NT2/D1 (cell line): ENCODE measurements around the gene AHDC1.

Source experiments
- DNase-seq: peaks from one replicate; pipeline ENCODE4 v3.0.0-alpha.2; 2011; ENCODE audit warnings: low read depth, low spot score
- H3K27me3 ChIP-seq: 2 replicates; pipeline ENCODE4 v1.6.0; 2011; ENCODE audit warnings: mild to moderate bottlenecking; ENCODE audit not compliant: insufficient read length, insufficient read depth
- H3K36me3 ChIP-seq: 2 replicates; pipeline ENCODE4 v1.6.1; 2011; ENCODE audit warnings: mild to moderate bottlenecking, low read length, mixed read lengths; ENCODE audit not compliant: insufficient read depth, insufficient read length
- H3K4me1 ChIP-seq: 2 replicates; pipeline ENCODE4 v1.5.1; 2011; ENCODE audit not compliant: insufficient read depth, insufficient read length
- H3K4me3 ChIP-seq: 2 replicates; pipeline ENCODE4 v1.5.1; 2011; ENCODE audit warnings: low read depth; ENCODE audit not compliant: insufficient read length
- H3K9ac ChIP-seq: 2 replicates; pipeline ENCODE4 v1.6.0; 2011; ENCODE audit warnings: low read depth; ENCODE audit not compliant: insufficient read length
- H3K9me3 ChIP-seq: 2 replicates; pipeline ENCODE4 v1.5.1; 2011; ENCODE audit warnings: mild to moderate bottlenecking, low read length; ENCODE audit not compliant: insufficient read depth
- SUZ12 ChIP-seq: IDR thresholded peaks from 2 replicates; pipeline ENCODE4 v1.6.1; 2011; ENCODE audit not compliant: insufficient read length, insufficient read depth; ENCODE audit errors: extremely low read depth
- YY1 ChIP-seq: IDR thresholded peaks from 2 replicates; pipeline ENCODE4 v1.6.1; 2011; ENCODE audit not compliant: insufficient read length, insufficient read depth
- ZNF274 ChIP-seq: IDR thresholded peaks from 2 replicates; pipeline ENCODE4 v1.6.1; 2011; ENCODE audit warnings: mild to moderate bottlenecking, low read depth, low read length

Gene AHDC1

DNA sequence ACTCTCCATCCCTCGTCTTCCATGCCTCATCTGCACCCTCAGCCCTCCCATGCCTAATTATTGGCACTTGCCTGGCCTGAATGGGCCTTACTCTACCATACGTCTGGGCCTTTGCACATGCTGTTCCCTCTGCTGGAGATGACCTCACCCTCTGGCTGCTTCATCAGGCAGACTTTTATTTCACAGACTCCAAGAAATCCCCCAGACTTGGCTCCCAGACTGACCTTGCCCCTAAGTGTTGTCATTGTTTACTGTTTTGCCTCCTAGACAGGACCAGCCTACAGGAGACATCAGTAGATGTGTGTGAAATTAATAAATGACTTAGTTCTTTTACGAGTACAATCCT, 5.2 kb upstream of the AHDC1 start:
- peaks cover 9% of the 10 kb centered on the region for H3K27me3 ChIP-seq
- no peak overlapping the region for H3K4me3 ChIP-seq
- no peak for DNase-seq
- no peaks in the 10 kb centered on the region for H3K36me3 ChIP-seq
- H3K4me1 ChIP-seq: peaks cover 34% of the 10 kb centered on the region
- no peaks in the 10 kb centered on the region for H3K9me3 ChIP-seq
- H3K9ac ChIP-seq: no peak overlapping the region
- TF ChIP-seq ZNF274 (no peak), YY1 (no peak), SUZ12 (no peak)

DNA sequence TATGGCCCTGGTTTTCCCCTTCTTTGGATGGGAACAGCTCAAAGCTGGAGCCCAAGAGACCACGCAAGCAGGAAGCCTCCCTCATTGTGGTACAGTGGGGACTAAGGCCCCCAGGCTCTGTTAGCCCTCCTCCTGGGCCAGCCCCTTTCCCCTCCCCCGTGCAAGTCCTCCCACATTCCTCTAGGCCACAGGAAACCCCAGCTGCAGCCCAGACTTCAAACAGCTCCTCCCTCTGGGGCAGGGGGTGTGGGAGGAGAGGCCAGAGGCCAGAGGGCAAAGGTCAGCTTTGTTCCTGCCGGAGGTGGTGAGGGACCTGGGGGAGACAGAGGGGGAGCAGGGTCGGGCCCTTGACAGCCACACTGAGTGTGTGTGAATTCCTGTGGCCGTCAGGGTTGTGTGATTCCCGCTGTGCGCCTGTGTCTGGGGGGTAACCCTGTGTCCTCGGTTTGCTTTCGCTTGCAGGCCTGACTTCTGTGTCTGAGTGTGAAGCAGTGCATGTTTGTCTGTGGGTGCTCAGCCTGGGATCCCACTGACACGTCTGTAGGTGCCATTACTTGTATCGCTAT, 3.4 kb upstream of the AHDC1 start:
- TF ChIP-seq YY1 (peak; percentile 32), SUZ12 (no peak)
- peak; percentile 76 for DNase-seq
- Histone ChIP-seq H3K9ac (peak overlapping the region; percentile 65), H3K27me3 (peaks cover 9% of the 10 kb centered on the region), H3K36me3 (no peaks in the 10 kb centered on the region), H3K4me1 (peaks cover 30% of the 10 kb centered on the region), H3K9me3 (no peaks in the 10 kb centered on the region), H3K4me3 (peak overlapping the region; percentile 19)

DNA sequence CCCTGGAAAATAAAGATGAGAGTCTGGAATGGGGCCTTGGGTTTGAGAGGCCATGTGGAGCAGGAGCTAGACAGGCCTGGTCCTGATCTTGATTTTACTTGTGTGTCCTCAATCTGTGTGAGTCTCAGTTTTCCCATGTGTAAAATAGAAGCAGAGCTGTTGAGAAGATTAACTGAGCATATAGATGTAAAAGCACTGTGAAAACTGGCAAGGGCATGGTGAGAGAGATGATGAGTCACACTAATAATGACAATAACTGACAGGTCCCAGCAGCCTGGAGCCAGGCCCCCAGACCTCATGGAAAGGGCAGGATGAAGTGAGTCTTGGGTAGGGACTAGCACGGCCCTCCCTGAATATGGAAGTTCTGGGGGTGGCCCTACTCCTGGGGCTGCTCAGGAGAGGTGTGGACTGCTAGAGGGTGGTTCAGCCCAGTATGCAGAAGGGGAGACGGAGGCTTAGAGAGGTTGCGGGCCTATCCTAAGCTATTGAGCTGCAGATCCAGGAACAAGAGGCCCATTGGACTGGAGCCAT, 2.8 kb upstream of the AHDC1 start:
- peaks cover 6% of the 10 kb centered on the region for H3K27me3 ChIP-seq
- no peaks in the 10 kb centered on the region for H3K36me3 ChIP-seq
- peak overlapping the region; percentile 65 for H3K9ac ChIP-seq
- TF ChIP-seq ZNF274: no peak
- DNase-seq: no peak
- H3K4me1 ChIP-seq: peaks cover 34% of the 10 kb centered on the region
- no peak overlapping the region for H3K4me3 ChIP-seq
- H3K9me3 ChIP-seq: no peaks in the 10 kb centered on the region

DNA sequence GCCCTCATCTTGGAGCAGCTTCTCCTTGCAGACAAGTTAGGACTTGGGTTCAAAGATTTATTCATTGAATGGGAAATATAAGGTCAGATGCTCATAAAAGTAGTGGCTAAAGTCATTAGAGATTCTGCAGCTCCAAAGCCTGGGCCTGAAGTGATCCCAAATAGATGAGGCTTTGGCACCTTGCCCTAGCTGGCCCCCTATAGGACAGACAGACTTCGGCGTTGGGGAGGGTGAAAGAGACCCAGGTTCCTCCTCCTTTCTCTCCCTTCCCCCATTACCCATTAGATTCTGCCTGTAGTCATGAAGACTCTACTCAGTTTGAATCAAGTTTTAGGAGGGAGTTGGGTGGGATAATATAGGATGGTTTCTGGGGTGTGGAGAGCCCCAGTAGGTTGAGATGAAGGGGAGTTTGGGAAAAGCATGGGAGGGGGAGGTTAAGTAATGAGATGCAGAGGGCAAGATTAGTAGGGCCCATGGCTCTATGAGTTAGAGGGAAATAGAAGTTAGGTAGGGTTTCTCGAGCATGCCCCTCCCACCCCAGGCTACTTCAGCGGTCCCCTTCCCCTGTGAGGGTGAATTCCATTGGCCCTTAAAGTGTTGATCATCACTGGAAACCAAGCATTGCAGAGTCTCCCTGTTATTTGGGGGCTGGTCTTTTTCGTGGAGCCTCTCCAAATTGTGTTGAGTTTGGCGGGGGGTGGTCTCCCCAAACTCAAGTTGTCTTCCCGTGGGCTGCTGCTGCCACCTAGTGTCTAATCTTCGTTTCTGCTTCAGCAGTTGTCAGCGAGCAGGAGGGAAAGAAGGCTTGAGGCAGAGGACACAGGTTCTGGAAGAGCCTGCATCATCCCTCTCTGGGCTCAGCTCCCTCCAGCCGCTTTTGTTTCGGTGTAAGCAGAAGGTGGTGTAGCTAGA, 2.1 kb upstream of the AHDC1 start:
- Histone ChIP-seq H3K4me3 (no peak overlapping the region), H3K9ac (peak overlapping the region; percentile 65), H3K36me3 (peaks cover 4% of the 10 kb centered on the region), H3K4me1 (peaks cover 39% of the 10 kb centered on the region), H3K27me3 (peaks cover 6% of the 10 kb centered on the region), H3K9me3 (no peaks in the 10 kb centered on the region)
- TF ChIP-seq ZNF274: no peak
- TF ChIP-seq SUZ12: no peak
- DNase-seq: peak; percentile 76

DNA sequence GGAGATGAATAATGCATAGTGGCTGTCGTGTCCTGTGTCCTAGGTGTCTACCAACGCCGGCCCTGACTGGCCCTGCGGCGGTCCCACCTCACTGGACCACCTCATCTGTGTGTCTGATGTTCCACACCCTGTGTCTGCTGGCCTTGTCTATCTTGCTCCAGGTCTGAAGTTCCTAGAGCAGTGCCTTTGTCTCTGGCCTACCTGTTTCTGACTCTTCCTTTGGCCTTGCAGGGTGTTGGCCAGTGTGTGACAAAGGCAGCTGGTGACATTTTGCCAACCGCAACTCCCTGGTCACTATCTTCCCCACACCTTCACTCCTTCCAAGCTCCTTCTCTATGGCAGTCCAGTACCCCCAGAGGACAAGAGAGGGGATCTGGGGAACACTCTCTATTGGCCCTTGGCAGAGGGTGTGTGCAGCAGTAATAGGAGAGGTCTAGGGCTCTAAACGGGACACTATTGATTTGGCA, 1.4 kb upstream of the AHDC1 start:
- H3K4me3 ChIP-seq: no peak overlapping the region
- H3K9ac ChIP-seq: peak overlapping the region; percentile 73
- H3K27me3 ChIP-seq: peaks cover 6% of the 10 kb centered on the region
- H3K9me3 ChIP-seq: no peaks in the 10 kb centered on the region
- no peak for TF ChIP-seq SUZ12
- TF ChIP-seq YY1: no peak
- no peak for TF ChIP-seq ZNF274
- H3K4me1 ChIP-seq: peaks cover 44% of the 10 kb centered on the region
- no peak for DNase-seq
- H3K36me3 ChIP-seq: peaks cover 5% of the 10 kb centered on the region

DNA sequence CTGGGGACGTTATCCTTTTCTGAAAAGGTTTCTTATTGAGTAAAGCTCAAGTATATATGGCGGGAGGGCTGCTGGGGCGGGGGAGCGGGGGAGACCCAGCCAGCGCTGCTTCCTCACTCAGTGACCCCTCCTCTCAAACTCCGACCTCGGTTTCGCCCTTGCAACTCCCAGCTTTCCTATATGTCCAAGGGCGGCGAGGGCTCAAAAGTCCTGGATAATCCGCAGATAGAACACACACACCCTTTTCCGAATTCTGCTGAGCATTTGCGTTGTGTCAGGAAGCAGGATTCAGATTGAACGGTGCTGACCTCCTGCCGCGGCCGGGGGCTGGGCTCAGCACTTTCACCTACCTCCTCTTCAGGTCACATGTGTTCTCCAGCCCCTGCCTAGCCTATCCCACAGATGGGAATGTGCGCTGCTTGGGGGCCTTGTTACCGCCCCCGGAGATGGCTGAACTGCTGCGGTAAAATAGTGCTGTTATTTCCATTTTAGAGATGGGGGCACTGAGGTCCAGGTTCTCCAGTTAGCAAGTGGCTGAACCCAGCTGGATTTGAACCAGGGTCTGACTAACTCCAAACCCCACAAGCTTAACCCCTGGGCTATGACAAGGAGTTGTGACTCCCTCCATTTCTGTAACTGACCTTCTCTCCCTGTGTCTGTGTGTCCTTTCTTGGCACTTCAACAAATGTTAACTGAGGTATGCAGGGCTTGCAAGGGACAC, 795 bp upstream of the AHDC1 start:
- peaks cover 6% of the 10 kb centered on the region for H3K27me3 ChIP-seq
- peaks cover 5% of the 10 kb centered on the region for H3K36me3 ChIP-seq
- peak overlapping the region; percentile 73 for H3K9ac ChIP-seq
- H3K9me3 ChIP-seq: no peaks in the 10 kb centered on the region
- TF ChIP-seq ZNF274: no peak
- TF ChIP-seq SUZ12: no peak
- TF ChIP-seq YY1: no peak
- H3K4me1 ChIP-seq: peaks cover 50% of the 10 kb centered on the region
- DNase-seq: no peak
- H3K4me3 ChIP-seq: peak overlapping the region; percentile 81

DNA sequence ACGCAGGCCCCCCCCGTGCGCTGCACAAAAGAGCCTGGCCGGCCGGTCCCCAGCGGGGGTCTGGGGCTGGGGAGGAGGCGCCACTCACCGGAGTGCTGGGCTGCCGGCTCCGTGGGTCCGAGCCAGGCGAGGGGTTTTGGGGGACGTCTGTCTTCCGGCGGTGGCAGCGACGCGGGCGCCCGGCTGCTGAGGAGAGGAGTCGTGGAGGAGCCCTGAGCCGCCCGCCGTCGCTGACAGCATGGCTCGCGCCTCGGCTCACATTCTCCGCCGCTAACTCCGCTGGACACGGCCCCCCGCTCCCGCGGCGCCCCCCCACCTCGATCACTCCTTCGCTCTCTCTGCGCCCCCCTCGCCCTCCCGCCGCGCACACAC, 649 bp downstream of the AHDC1 start:
- DNase-seq: no peak
- no peak for TF ChIP-seq YY1
- TF ChIP-seq SUZ12: no peak
- TF ChIP-seq ZNF274: no peak
- peaks cover 59% of the 10 kb centered on the region for H3K4me1 ChIP-seq
- H3K9me3 ChIP-seq: no peaks in the 10 kb centered on the region
- H3K27me3 ChIP-seq: peaks cover 6% of the 10 kb centered on the region
- H3K9ac ChIP-seq: peak overlapping the region; percentile 89
- H3K4me3 ChIP-seq: peak overlapping the region; percentile 81
- H3K36me3 ChIP-seq: peaks cover 5% of the 10 kb centered on the region
